Stomach (tissue), 9 donors: ENCODE data around the gene TAL2. TPM values are rescaled to one million over a fixed set of nuclear protein-coding genes. Genes with fewer than 3 reads are reported as not detected.
"Not testable (repeated sequence)": the region's sequence is repeated elsewhere in the genome, so short reads cannot be mapped to it uniquely, and the experiment has no call there.

Source experiments
- DNase-seq, 2 donors: peaks; one replicate each; pipeline versions ENCODE4 v3.0.0 to v3.0.0-alpha.2; 2013 to 2019
- H3K27ac ChIP-seq, 5 donors: fragments of 200-600 bp in 4 of 5; sonication (generic) in 4 of 5; one replicate each; pipeline ENCODE4 v1.5.1; 2013 to 2019; ENCODE audit warnings: mild to moderate bottlenecking in 1 of 5, moderate library complexity in 1 of 5
- H3K27me3 ChIP-seq, 3 donors: fragments of 200-600 bp; sonication (generic); one replicate each; pipeline ENCODE4 v1.5.1; 2017 to 2019; ENCODE audit warnings: mixed run types in 1 of 3
- H3K36me3 ChIP-seq, 4 donors: fragments of 200-600 bp; sonication (generic); 1 replicate in 3 of 4; 2 replicates in 1 of 4; pipeline ENCODE4 v1.5.1; 2016 to 2019
- H3K4me1 ChIP-seq, 4 donors: fragments of 200-600 bp; sonication (generic); one replicate each; pipeline ENCODE4 v1.5.1; 2016 to 2019
- H3K4me3 ChIP-seq, 4 donors: fragments of 200-600 bp; sonication (generic) in 3 of 4; one replicate each; pipeline ENCODE4 v1.5.1; 2016 to 2019; ENCODE audit warnings: mild to moderate bottlenecking in 1 of 4
- H3K9me3 ChIP-seq, 4 donors: fragments of 200-600 bp; sonication (generic); one replicate each; pipeline ENCODE4 v1.5.1; 2016 to 2019
- CTCF ChIP-seq, 7 experiments: fragments of 450-650 bp in 4 of 7; fragments of 200-600 bp in 3 of 7; sonication (generic) in 3 of 7; IDR thresholded peaks; one replicate each; pipeline ENCODE4 v1.5.1; 2016 to 2019; ENCODE audit warnings: antibody characterized with exemption in 7 of 7, control low read depth in 2 of 7, mild to moderate bottlenecking in 1 of 7
- EP300 ChIP-seq: sonication (generic); formaldehyde crosslinking; IDR thresholded peaks from one replicate; pipeline ENCODE4 v1.6.1; 2017; ENCODE audit warnings: antibody characterized with exemption
- POLR2A ChIP-seq, 4 donors: fragments of 450-650 bp; IDR thresholded peaks; one replicate each; pipeline ENCODE4 v1.6.1; 2016; ENCODE audit warnings: antibody characterized with exemption in 4 of 4, control low read depth in 2 of 4, mild to moderate bottlenecking in 1 of 4, moderate library complexity in 1 of 4
- POLR2AphosphoS5 ChIP-seq, 3 donors: sonication (generic); formaldehyde crosslinking; IDR thresholded peaks; one replicate each; pipeline ENCODE4 v1.6.1; 2016; ENCODE audit warnings: antibody characterized with exemption in 3 of 3
- WGBS, 5 donors: extraction: QIAGEN DNeasy Blood & Tissue Kit in 3 of 5; methylation state at CpG; one replicate each; pipeline versions ENCODE4 v1.1.5 to v1.1.7; 2013 to 2018; 5-methylcytosine and 5-hydroxymethylcytosine counted together
- intact Hi-C: fragments of 100-400 bp; cut with DNase I; formaldehyde crosslinking; loops from one replicate; pipeline ENCODE4 v1.15.1; 2023; ENCODE audit warnings: low total_unique reads
- polyA plus RNA-seq, 3 donors: library from polyadenylated mRNA; stranded (reverse); fragments of 200-250 nt; gene quantifications; one replicate each; pipeline ENCODE4 v1.2.3, GENCODE V29; 2013
- total RNA-seq, 5 donors: library from RNA; depleted of rRNA; stranded (reverse); fragments of >200 nt; gene quantifications; one replicate each; pipeline versions ENCODE4 v1.1.0 to v1.2.3, GENCODE V29; 2014 to 2016
- donor health status: healthy with polysubstance abuse.
- donor health status: Bipolar disorder and iron deficiency.
- donor health status: healthy.

The TAL2 gene
- total and polyA plus RNA-seq, 8 donors = 1.3 TPM; not detected in 7

- intact Hi-C loops = no loop called here
- peak in 1 of 2 donors; percentile 17 for DNase-seq
- 68 to 97% (median 94%) methylated on average over 1 of the region's 1 CpG for WGBS, 5 donors
These were observed 36.2 kb downstream of the TAL2 start for GRCh38 chr9:105698348-105698870.

GRCh38 chr9:105700668-105701067, 38.4 kb downstream of the TAL2 start:
- intact Hi-C loops = no loop called here
- WGBS, 5 donors = 31 to 76% (median 63%) methylated on average over 1 of the region's 1 CpG
- no peak for TF ChIP-seq EP300
- no peak for TF ChIP-seq POLR2AphosphoS5 (IDR thresholded peaks at IDR 0.05)
- TF ChIP-seq POLR2A (IDR thresholded peaks at IDR 0.05) = no peak
- TF ChIP-seq CTCF (IDR thresholded peaks at IDR 0.05) = no peak

More at GRCh38 chr9:105698348-105698870, 36.2 kb downstream of the TAL2 start:
- Histone ChIP-seq H3K4me3 (no peak overlapping the region), H3K27me3 (peaks cover 0 to 3% (median 0%) of the 10 kb centered on the region in 3 donors), H3K27ac (no peak overlapping the region), H3K4me1 (peaks cover 6 to 22% (median 10%) of the 10 kb centered on the region in 4 donors), H3K36me3 (no peaks in the 10 kb centered on the region), H3K9me3 (no peaks in the 10 kb centered on the region)
- TF ChIP-seq EP300 = no peak
- TF ChIP-seq POLR2A (IDR thresholded peaks at IDR 0.05) = no peak
- TF ChIP-seq POLR2AphosphoS5 (IDR thresholded peaks at IDR 0.05) = no peak
- TF ChIP-seq CTCF (IDR thresholded peaks at IDR 0.05) = no peak

DNA sequence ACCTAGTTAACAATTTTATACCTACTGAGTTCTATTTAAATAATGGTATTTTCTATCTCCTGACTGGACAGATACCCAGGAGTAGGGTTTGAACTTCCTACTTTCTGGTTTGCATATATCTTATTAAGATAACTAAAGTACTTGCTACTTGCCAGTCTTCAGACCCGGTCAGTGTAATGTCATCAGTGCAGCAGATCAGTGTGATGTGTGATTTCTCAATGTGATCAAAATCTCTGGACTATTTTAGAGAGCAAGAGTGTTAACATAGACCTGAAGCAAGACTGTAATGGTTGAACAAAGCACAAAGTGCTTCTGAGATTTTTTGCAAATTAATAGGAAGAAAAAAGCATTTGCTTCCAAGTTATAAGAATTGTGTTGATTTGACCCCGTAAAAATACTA, 38.9 kb downstream of the TAL2 start:
- intact Hi-C loops = no loop called here
- WGBS, 5 donors = 60 to 71% (median 70%) methylated on average over 2 of the region's 2 CpGs
- H3K27me3 ChIP-seq = no peaks in the 10 kb centered on the region
- H3K4me1 ChIP-seq = peaks cover 0 to 3% (median 0%) of the 10 kb centered on the region in 4 donors
- no peaks in the 10 kb centered on the region for H3K9me3 ChIP-seq
- no peak for TF ChIP-seq POLR2A (IDR thresholded peaks at IDR 0.05)
- no peak for TF ChIP-seq CTCF (IDR thresholded peaks at IDR 0.05)
- TF ChIP-seq EP300 = no peak
- no peak for TF ChIP-seq POLR2AphosphoS5 (IDR thresholded peaks at IDR 0.05)
- H3K27ac ChIP-seq = no peak overlapping the region
- peaks cover 0 to 7% (median 4%) of the 10 kb centered on the region in 4 donors for H3K36me3 ChIP-seq
- H3K4me3 ChIP-seq = no peak overlapping the region
- DNase-seq = no peak

More at GRCh38 chr9:105700668-105701067, 38.4 kb downstream of the TAL2 start:
- DNase-seq = no peak
- H3K9me3 ChIP-seq = no peaks in the 10 kb centered on the region
- H3K27ac ChIP-seq = no peak overlapping the region
- H3K27me3 ChIP-seq = no peaks in the 10 kb centered on the region
- peaks cover 0 to 8% (median under 1%) of the 10 kb centered on the region in 4 donors for H3K4me1 ChIP-seq
- no peak overlapping the region for H3K4me3 ChIP-seq
- H3K36me3 ChIP-seq = peaks cover 0 to 2% (median 0%) of the 10 kb centered on the region in 4 donors

GRCh38 chr9:105702207-105702606, 40.0 kb downstream of the TAL2 start:
- no peak overlapping the region for H3K27ac ChIP-seq
- no peak overlapping the region for H3K4me3 ChIP-seq
- H3K4me1 ChIP-seq = no peaks in the 10 kb centered on the region
- peaks cover 0 to 14% (median 10%) of the 10 kb centered on the region in 4 donors for H3K36me3 ChIP-seq
- DNase-seq = no peak
- TF ChIP-seq EP300 (no peak), POLR2AphosphoS5 (IDR thresholded peaks at IDR 0.05) (no peak), POLR2A (IDR thresholded peaks at IDR 0.05) (no peak), CTCF (IDR thresholded peaks at IDR 0.05) (no peak)
- no peaks in the 10 kb centered on the region for H3K9me3 ChIP-seq
- intact Hi-C loops = no loop called here
- H3K27me3 ChIP-seq = no peaks in the 10 kb centered on the region
- 0 to 98% (median 98%) methylated on average over 1 of the region's 1 CpG for WGBS, 5 donors

DNA sequence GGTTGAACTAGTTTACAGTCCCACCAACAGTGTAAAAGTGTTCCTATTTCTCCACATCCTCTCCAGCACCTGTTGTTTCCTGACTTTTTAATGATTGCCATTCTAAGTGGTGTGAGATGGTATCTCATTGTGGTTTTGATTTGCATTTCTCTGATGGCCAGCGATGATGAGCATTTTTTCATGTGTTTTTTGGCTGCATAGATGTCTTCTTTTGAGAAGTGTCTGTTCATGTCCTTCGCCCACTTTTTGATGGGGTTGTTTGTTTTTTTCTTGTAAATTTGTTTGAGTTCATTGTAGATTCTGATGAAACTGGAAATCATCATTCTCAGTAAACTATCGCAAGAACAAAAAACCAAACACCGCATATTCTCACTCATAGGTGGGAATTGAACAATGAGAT, 41.4 kb downstream of the TAL2 start:
- intact Hi-C loops, DNase-seq, H3K4me3 ChIP-seq, H3K9me3 ChIP-seq, H3K27me3 ChIP-seq, H3K27ac ChIP-seq, H3K4me1 ChIP-seq: not testable (repeated sequence)
- WGBS, 5 donors = 86 to 99% (median 92%) methylated on average over 3 to 4 of the region's 4 CpGs
- H3K36me3 ChIP-seq = peaks cover 0 to 14% (median 10%) of the 10 kb centered on the region in 4 donors
